ENCODE data around the gene SIPA1L3.
A peak's percentile ranks its signal among the peaks of the same experiment; 100 is the strongest.

DNA sequence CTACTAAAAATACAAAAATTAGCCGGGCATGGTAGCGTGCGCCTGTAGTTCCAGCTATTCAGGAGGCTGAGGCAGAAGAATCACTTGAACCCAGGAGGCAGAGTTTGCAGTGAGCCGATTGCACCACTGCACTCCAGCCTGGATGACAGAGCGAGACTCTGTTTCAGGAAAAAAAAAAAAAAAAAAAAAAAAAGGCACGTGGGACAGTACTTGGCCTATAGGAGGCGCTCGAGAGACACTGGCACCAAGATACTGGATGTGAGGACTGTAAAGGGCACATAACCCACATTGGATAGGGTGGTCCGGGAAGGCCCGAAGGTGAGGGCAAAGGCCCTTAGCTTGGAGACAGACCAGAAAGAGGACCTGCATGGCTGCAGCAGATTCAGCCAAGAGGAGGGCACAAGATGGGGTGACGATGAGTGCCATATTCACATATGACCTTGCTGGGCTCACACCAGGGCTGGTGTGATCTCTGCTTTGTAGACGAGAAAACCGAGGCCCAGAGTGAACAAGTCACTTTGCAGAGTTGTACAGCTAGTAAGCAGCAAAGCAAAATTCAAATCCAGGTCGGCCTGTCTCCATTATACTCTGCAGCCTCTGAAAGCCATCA lies 227.6 kb downstream of the SIPA1L3 start:
- TF ChIP-seq, protein P1, sequence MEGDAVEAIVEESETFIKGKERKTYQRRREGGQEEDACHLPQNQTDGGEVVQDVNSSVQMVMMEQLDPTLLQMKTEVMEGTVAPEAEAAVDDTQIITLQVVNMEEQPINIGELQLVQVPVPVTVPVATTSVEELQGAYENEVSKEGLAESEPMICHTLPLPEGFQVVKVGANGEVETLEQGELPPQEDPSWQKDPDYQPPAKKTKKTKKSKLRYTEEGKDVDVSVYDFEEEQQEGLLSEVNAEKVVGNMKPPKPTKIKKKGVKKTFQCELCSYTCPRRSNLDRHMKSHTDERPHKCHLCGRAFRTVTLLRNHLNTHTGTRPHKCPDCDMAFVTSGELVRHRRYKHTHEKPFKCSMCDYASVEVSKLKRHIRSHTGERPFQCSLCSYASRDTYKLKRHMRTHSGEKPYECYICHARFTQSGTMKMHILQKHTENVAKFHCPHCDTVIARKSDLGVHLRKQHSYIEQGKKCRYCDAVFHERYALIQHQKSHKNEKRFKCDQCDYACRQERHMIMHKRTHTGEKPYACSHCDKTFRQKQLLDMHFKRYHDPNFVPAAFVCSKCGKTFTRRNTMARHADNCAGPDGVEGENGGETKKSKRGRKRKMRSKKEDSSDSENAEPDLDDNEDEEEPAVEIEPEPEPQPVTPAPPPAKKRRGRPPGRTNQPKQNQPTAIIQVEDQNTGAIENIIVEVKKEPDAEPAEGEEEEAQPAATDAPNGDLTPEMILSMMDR (IDR thresholded peaks at IDR 0.05; ENCODE audit: insufficient read depth, low read length, poor library complexity, severe bottlenecking): peak; percentile 48
- no peak for TF ChIP-seq EZH2phosphoT487 (conservative IDR thresholded peaks at IDR 0.05; ENCODE audit: low read length)

Data from SU-DHL-6 (cell line).